ENCODE results near the gene TMEM121.
"Not testable (repeated sequence)": the region's sequence is repeated elsewhere in the genome, so short reads cannot be mapped to it uniquely, and the experiment has no call there.

TMEM121 gene

GRCh38 chr14:105549481-105549880 lies 23.1 kb downstream of the TMEM121 start:
- no peak for TF ChIP-seq CTCF (IDR thresholded peaks at IDR 0.05; ENCODE audit: low read depth, low read length)
- no peak overlapping the region for H3K4me3 ChIP-seq (ENCODE audit: low read depth, low read length)

GRCh38 chr14:105554022-105554421 lies 27.6 kb downstream of the TMEM121 start:
- no peak for TF ChIP-seq CTCF (IDR thresholded peaks at IDR 0.05; ENCODE audit: low read depth, low read length)

GRCh38 chr14:105554523-105554922 lies 28.1 kb downstream of the TMEM121 start:
- no peak for TF ChIP-seq CTCF (IDR thresholded peaks at IDR 0.05; ENCODE audit: low read depth, low read length)
- no peak overlapping the region for H3K4me3 ChIP-seq (ENCODE audit: low read depth, low read length)

More at GRCh38 chr14:105554022-105554421, 27.6 kb downstream of the TMEM121 start:
- H3K4me3 ChIP-seq (ENCODE audit: low read depth, low read length): no peak overlapping the region

- H3K4me3 ChIP-seq (ENCODE audit: low read depth, low read length): not testable (repeated sequence)
Measured at GRCh38 chr14:105557671-105558070, 31.3 kb downstream of the TMEM121 start.

GRCh38 chr14:105558449-105559154 lies 32.2 kb downstream of the TMEM121 start:
- not testable (repeated sequence) for H3K4me3 ChIP-seq (ENCODE audit: low read depth, low read length)

- H3K4me3 ChIP-seq (ENCODE audit: low read depth, low read length): not testable (repeated sequence)
Measured at GRCh38 chr14:105559384-105560047, 33.1 kb downstream of the TMEM121 start.

- not testable (repeated sequence) for H3K4me3 ChIP-seq (ENCODE audit: low read depth, low read length)
Measured at GRCh38 chr14:105560048-105560669, 33.8 kb downstream of the TMEM121 start.

GRCh38 chr14:105561345-105561744 lies 35.0 kb downstream of the TMEM121 start:
- H3K4me3 ChIP-seq (ENCODE audit: low read depth, low read length): not testable (repeated sequence)

GRCh38 chr14:105562713-105563346 lies 36.4 kb downstream of the TMEM121 start:
- no peak overlapping the region for H3K4me3 ChIP-seq (ENCODE audit: low read depth, low read length)
- TF ChIP-seq CTCF (IDR thresholded peaks at IDR 0.05; ENCODE audit: low read depth, low read length): no peak

GRCh38 chr14:105563347-105563737 lies 37.0 kb downstream of the TMEM121 start:
- TF ChIP-seq CTCF (IDR thresholded peaks at IDR 0.05; ENCODE audit: low read depth, low read length): no peak
- no peak overlapping the region for H3K4me3 ChIP-seq (ENCODE audit: low read depth, low read length)

- not testable (repeated sequence) for H3K4me3 ChIP-seq (ENCODE audit: low read depth, low read length)
Measured at GRCh38 chr14:105564536-105564935, 38.2 kb downstream of the TMEM121 start.

- not testable (repeated sequence) for H3K4me3 ChIP-seq (ENCODE audit: low read depth, low read length)
Measured at GRCh38 chr14:105565185-105565919, 39.0 kb downstream of the TMEM121 start.
